Astrocyte (in vitro differentiated cells and primary cell): ENCODE data around the gene SLC4A2. TPM values are rescaled to one million over a fixed set of nuclear protein-coding genes. Genes with fewer than 3 reads are reported as not detected.

Experiments used
- DNase-seq: peaks from one replicate; pipeline ENCODE4 v3.0.0-alpha.2; 2010; ENCODE audit warnings: low read depth
- FAIRE-seq: peaks from 2 replicates; lab custom pipeline; 2011; peaks lifted over from hg19 to GRCh38; lab: Jason Lieb, UNC
- H2AFZ ChIP-seq: 2 replicates; pipeline ENCODE4 v1.6.0; 2012; ENCODE audit warnings: low read depth, low read length, inconsistent platforms
- H3K27ac ChIP-seq: 2 replicates; pipeline ENCODE4 v1.5.1; 2011; ENCODE audit warnings: low read depth, low read length, inconsistent platforms
- H3K27me3 ChIP-seq: 2 replicates; pipeline ENCODE4 v1.6.0; 2011; ENCODE audit warnings: low read length, inconsistent platforms; ENCODE audit not compliant: insufficient read depth
- H3K36me3 ChIP-seq: 2 replicates; pipeline ENCODE4 v1.5.1; 2011; ENCODE audit warnings: low read length, inconsistent platforms; ENCODE audit not compliant: insufficient read depth
- H3K4me1 ChIP-seq: 2 replicates; pipeline ENCODE4 v1.5.1; 2011; ENCODE audit warnings: low read length, inconsistent platforms; ENCODE audit not compliant: insufficient read depth
- H3K4me2 ChIP-seq: 2 replicates; pipeline ENCODE4 v1.6.0; 2012; ENCODE audit warnings: low read length, inconsistent platforms
- H3K4me3 ChIP-seq: 2 replicates; pipeline ENCODE4 v1.5.1; 2011; ENCODE audit warnings: low read depth, mild to moderate bottlenecking, low read length, inconsistent platforms; ENCODE audit not compliant: insufficient read depth
- H3K79me2 ChIP-seq: 2 replicates; pipeline ENCODE4 v1.6.0; 2012; ENCODE audit warnings: mild to moderate bottlenecking, low read length, inconsistent platforms; ENCODE audit not compliant: insufficient read depth
- H3K9ac ChIP-seq: 2 replicates; pipeline ENCODE4 v1.6.0; 2012; ENCODE audit warnings: mild to moderate bottlenecking, low read length, inconsistent platforms
- H3K9me3 ChIP-seq: 2 replicates; pipeline ENCODE4 v1.5.1; 2012; ENCODE audit warnings: low read depth, mild to moderate bottlenecking, low read length, inconsistent platforms; ENCODE audit not compliant: insufficient read depth
- H4K20me1 ChIP-seq: 2 replicates; pipeline ENCODE4 v1.6.0; 2012; ENCODE audit warnings: low read length, inconsistent platforms; ENCODE audit not compliant: insufficient read depth
- H3K27ac Mint-ChIP-seq: one replicate; pipeline ENCODE4 v1.8.0; 2021; ENCODE audit warnings: mild to moderate bottlenecking, mixed read lengths; ENCODE audit not compliant: unreplicated experiment
- H3K27me3 Mint-ChIP-seq: one replicate; pipeline ENCODE4 v1.8.0; 2021; ENCODE audit warnings: low read depth, mixed read lengths; ENCODE audit not compliant: unreplicated experiment
- H3K36me3 Mint-ChIP-seq: one replicate; pipeline ENCODE4 v1.8.0; 2021; ENCODE audit warnings: low read depth, mixed read lengths; ENCODE audit not compliant: unreplicated experiment
- H3K4me1 Mint-ChIP-seq: one replicate; pipeline ENCODE4 v1.8.0; 2021; ENCODE audit warnings: low read depth, mixed read lengths; ENCODE audit not compliant: unreplicated experiment
- H3K4me3 Mint-ChIP-seq: one replicate; pipeline ENCODE4 v1.8.0; 2021; ENCODE audit warnings: mild to moderate bottlenecking, moderate library complexity, mixed read lengths; ENCODE audit not compliant: unreplicated experiment
- H3K9me3 Mint-ChIP-seq: one replicate; pipeline ENCODE4 v1.8.0; 2021; ENCODE audit warnings: mild to moderate bottlenecking, mixed read lengths; ENCODE audit not compliant: unreplicated experiment
- CTCF ChIP-seq: IDR thresholded peaks from 2 replicates; pipeline ENCODE4 v1.5.1; 2011; ENCODE audit warnings: low read depth, mild to moderate bottlenecking, inconsistent platforms, low read length, moderate library complexity; ENCODE audit not compliant: insufficient read depth
- EZH2 ChIP-seq: IDR thresholded peaks from 2 replicates; pipeline ENCODE4 v1.6.1; 2012; ENCODE audit warnings: mild to moderate bottlenecking, low read length, inconsistent platforms; ENCODE audit not compliant: insufficient read depth
- total RNA-seq: library from RNA; stranded (reverse); gene quantifications from 2 replicates; pipeline ENCODE4 v1.2.1, GENCODE V29; 2021

Gene SLC4A2
- total RNA-seq, 1 donor from 2014 or later = 302 TPM

- Histone ChIP-seq H3K9ac (no peak overlapping the region), H3K79me2 (no peaks in the 10 kb centered on the region), H3K27ac (no peak overlapping the region), H3K36me3 (no peaks in the 10 kb centered on the region), H3K9me3 (no peaks in the 10 kb centered on the region), H4K20me1 (no peaks in the 10 kb centered on the region), H3K4me2 (peak overlapping the region; percentile 76), H2AFZ (peak overlapping the region; percentile 63), H3K27me3 (peaks cover 29% of the 10 kb centered on the region), H3K4me1 (peaks cover 20% of the 10 kb centered on the region), H3K4me3 (peak overlapping the region; percentile 20)
- Mint-ChIP-seq H3K4me3 (peak overlapping the region; percentile 64), H3K4me1 (peaks cover 2% of the 10 kb centered on the region), H3K9me3 (peaks cover 2% of the 10 kb centered on the region), H3K27ac (no peak overlapping the region), H3K36me3 (peaks cover 8% of the 10 kb centered on the region), H3K27me3 (peaks cover 50% of the 10 kb centered on the region)
- DNase-seq (no peak), FAIRE-seq (no peak)
- TF ChIP-seq EZH2 (peak; percentile 45), CTCF (peak; percentile 49)
Observed at GRCh38 chr7:151017953-151018420, 41.4 kb upstream of the SLC4A2 start.

GRCh38 chr7:151018421-151019129 lies 40.8 kb upstream of the SLC4A2 start:
- no peak for TF ChIP-seq CTCF
- TF ChIP-seq EZH2 = peak; percentile 85
- Histone ChIP-seq H3K9ac (no peak overlapping the region), H3K27ac (no peak overlapping the region), H3K27me3 (peaks cover 27% of the 10 kb centered on the region), H3K79me2 (no peaks in the 10 kb centered on the region), H3K9me3 (no peaks in the 10 kb centered on the region), H4K20me1 (no peaks in the 10 kb centered on the region), H2AFZ (peak overlapping the region; percentile 63), H3K36me3 (no peaks in the 10 kb centered on the region), H3K4me2 (peak overlapping the region; percentile 76), H3K4me3 (peak overlapping the region; percentile 20), H3K4me1 (peaks cover 20% of the 10 kb centered on the region)
- Mint-ChIP-seq H3K36me3 (peaks cover 8% of the 10 kb centered on the region), H3K4me3 (peak overlapping the region; percentile 64), H3K27me3 (peaks cover 50% of the 10 kb centered on the region), H3K4me1 (peaks cover 2% of the 10 kb centered on the region), H3K27ac (no peak overlapping the region), H3K9me3 (peaks cover 2% of the 10 kb centered on the region)
- DNase-seq = no peak
- no peak for FAIRE-seq

GRCh38 chr7:151019130-151019447 lies 40.3 kb upstream of the SLC4A2 start:
- peak overlapping the region; percentile 63 for H2AFZ ChIP-seq
- H3K27ac ChIP-seq = no peak overlapping the region
- no peaks in the 10 kb centered on the region for H4K20me1 ChIP-seq
- Mint-ChIP-seq H3K9me3 (peaks cover 2% of the 10 kb centered on the region), H3K4me1 (peaks cover 2% of the 10 kb centered on the region), H3K27ac (no peak overlapping the region), H3K4me3 (no peak overlapping the region), H3K36me3 (peaks cover 8% of the 10 kb centered on the region), H3K27me3 (peaks cover 50% of the 10 kb centered on the region)
- no peaks in the 10 kb centered on the region for H3K9me3 ChIP-seq
- H3K9ac ChIP-seq = no peak overlapping the region
- TF ChIP-seq CTCF (no peak), EZH2 (no peak)
- DNase-seq (no peak), FAIRE-seq (no peak)
- peak overlapping the region; percentile 17 for H3K4me3 ChIP-seq
- peaks cover 15% of the 10 kb centered on the region for H3K4me1 ChIP-seq
- peak overlapping the region; percentile 76 for H3K4me2 ChIP-seq
- H3K36me3 ChIP-seq = no peaks in the 10 kb centered on the region
- H3K27me3 ChIP-seq = peaks cover 27% of the 10 kb centered on the region
- no peaks in the 10 kb centered on the region for H3K79me2 ChIP-seq
